ENCODE data around the gene DLGAP5.

DLGAP5 gene

DNA sequence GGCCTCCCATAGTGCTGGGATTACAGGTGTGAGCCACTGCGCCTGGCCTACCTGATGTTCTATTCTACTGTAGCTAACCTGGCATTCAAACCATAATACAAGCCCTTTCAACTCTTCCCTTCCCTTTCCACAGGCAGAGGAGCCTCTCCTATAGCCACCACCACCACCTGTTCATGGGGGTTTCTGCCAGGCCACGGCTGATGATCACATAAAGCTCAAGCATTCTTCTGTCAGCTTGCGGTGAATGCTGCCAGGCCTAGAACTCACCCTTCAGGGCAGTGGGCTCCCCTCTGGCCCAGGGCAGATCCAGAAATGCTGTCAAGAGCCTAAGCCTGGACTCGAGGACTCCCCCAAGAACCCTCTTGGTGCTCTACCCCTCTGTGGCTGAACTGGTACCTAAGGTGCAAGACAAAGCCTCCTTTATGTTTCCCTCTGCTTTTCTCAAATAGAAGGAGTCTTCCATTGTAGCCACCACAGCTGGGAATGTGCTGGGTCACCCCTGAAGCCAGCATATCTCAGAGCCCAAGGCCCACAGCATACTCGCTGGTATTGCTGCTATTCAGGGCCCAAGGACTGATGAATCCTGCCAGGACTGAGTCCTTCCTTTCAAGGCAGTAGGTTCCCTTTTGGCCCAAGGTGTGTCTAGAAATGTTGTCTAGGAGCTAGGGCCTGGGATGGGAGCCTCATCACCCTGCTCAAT is 3.4 kb upstream of the DLGAP5 start:
- no peak for TF ChIP-seq SP1 (IDR thresholded peaks at IDR 0.05)
- TF ChIP-seq LEF1 (IDR thresholded peaks at IDR 0.05; ENCODE audit: borderline replicate concordance): no peak
- no peak for TF ChIP-seq SUZ12 (IDR thresholded peaks at IDR 0.05)
- TF ChIP-seq ZNF384 (IDR thresholded peaks at IDR 0.05): no peak
- no peak for TF ChIP-seq FOXM1 (IDR thresholded peaks at IDR 0.05; ENCODE audit: borderline replicate concordance)
- no peak for TF ChIP-seq FOXK2 (IDR thresholded peaks at IDR 0.05)
- no peak for TF ChIP-seq CTBP1 (IDR thresholded peaks at IDR 0.05; ENCODE audit: borderline replicate concordance)
- TF ChIP-seq FOXA1 (IDR thresholded peaks at IDR 0.05): no peak
- no peak for TF ChIP-seq ELF4 (IDR thresholded peaks at IDR 0.05)
- TF ChIP-seq NFRKB (IDR thresholded peaks at IDR 0.05): no peak
- no peak for TF ChIP-seq L3MBTL2 (conservative IDR thresholded peaks at IDR 0.05)
- TF ChIP-seq, protein P1, sequence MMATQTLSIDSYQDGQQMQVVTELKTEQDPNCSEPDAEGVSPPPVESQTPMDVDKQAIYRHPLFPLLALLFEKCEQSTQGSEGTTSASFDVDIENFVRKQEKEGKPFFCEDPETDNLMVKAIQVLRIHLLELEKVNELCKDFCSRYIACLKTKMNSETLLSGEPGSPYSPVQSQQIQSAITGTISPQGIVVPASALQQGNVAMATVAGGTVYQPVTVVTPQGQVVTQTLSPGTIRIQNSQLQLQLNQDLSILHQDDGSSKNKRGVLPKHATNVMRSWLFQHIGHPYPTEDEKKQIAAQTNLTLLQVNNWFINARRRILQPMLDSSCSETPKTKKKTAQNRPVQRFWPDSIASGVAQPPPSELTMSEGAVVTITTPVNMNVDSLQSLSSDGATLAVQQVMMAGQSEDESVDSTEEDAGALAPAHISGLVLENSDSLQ (IDR thresholded peaks at IDR 0.05): no peak
- no peak for TF ChIP-seq TARDBP (IDR thresholded peaks at IDR 0.05)
- TF ChIP-seq HDGF (IDR thresholded peaks at IDR 0.05; ENCODE audit: borderline replicate concordance): no peak
- TF ChIP-seq ARNT (IDR thresholded peaks at IDR 0.05): no peak
- no peak for TF ChIP-seq BHLHE40 (IDR thresholded peaks at IDR 0.05; ENCODE audit: borderline replicate concordance)
- ChIA-PET CTCF (no interaction called here), POLR2A (no interaction called here)
- DNase-seq (ENCODE audit: extremely low spot score): no peak

DNA sequence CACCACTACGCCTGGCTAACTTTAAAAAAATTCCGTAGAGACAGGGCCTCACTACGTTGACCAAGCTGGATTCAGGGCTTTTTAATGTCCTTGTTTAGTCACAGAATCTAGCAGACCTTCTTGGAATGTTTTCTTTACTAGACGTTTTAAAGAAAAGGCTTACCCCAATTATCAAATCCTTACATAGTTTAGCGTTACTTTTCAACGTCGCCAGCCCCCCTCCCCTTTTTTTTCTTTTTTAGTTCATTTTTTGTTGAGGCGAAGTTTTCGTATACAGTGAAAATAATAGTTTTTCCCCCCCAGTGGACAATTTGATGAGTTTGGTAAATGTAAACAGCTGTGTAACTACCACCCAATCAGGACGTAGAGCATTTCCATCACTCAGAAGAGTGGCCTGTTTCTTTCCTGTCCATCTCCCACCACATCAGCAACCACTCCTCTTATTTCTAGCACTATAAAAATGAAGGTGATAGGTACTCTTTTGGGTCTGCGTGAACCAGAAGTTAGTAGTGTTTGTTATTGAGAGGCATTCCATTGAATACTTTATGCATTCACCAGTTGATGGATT is 753 bp upstream of the DLGAP5 start:
- no peak for DNase-seq (ENCODE audit: extremely low spot score)
- ChIA-PET POLR2A (interaction anchor here (0.9 to 2.1 kb wide), 4 partner anchors 11 to 165 kb away, joined by 3 to 12 read pairs (median 4); partner anchors contain the start of genes MAPK1IP1L, SOCS4 and WDHD1), CTCF (interaction anchor here (0.7 kb wide), 1 partner anchor 21 kb away, joined by 3 read pairs; no protein-coding TSS in a partner anchor)
- TF ChIP-seq ELF4 (IDR thresholded peaks at IDR 0.05) (no peak), ARNT (IDR thresholded peaks at IDR 0.05) (no peak), BHLHE40 (IDR thresholded peaks at IDR 0.05; ENCODE audit: borderline replicate concordance) (no peak), CTBP1 (IDR thresholded peaks at IDR 0.05; ENCODE audit: borderline replicate concordance) (no peak), FOXA1 (IDR thresholded peaks at IDR 0.05) (no peak), HDGF (IDR thresholded peaks at IDR 0.05; ENCODE audit: borderline replicate concordance) (no peak), NFRKB (IDR thresholded peaks at IDR 0.05) (no peak), FOXK2 (IDR thresholded peaks at IDR 0.05) (no peak), TARDBP (IDR thresholded peaks at IDR 0.05) (no peak), FOXM1 (IDR thresholded peaks at IDR 0.05; ENCODE audit: borderline replicate concordance) (no peak)

DNA sequence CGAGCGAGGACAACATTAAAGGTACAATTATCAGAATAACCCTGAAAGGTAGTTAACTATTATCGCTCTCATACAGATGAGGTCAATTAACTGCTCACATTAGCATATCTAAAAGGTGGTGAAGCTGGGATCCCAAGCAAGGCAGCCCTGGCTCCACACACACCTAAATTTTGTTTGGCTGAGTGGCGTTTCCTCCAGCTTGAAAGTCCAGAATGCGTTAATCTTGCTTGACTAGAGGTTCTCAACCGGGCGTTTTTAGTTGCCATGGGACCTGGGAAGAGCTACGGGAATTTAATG is 531 bp downstream of the DLGAP5 start:
- ChIA-PET CTCF (no interaction called here), POLR2A (interaction anchor here (0.6 to 2.1 kb wide), 3 partner anchors 10 to 139 kb away, joined by 3 to 12 read pairs (median 3); partner anchors contain the start of gene MAPK1IP1L)
- DNase-seq (ENCODE audit: extremely low spot score): no peak
- TF ChIP-seq L3MBTL2 (conservative IDR thresholded peaks at IDR 0.05): no peak
- no peak for TF ChIP-seq ZNF384 (IDR thresholded peaks at IDR 0.05)
- TF ChIP-seq TARDBP (IDR thresholded peaks at IDR 0.05): no peak
- no peak for TF ChIP-seq ARNT (IDR thresholded peaks at IDR 0.05)
- TF ChIP-seq CTBP1 (IDR thresholded peaks at IDR 0.05; ENCODE audit: borderline replicate concordance): no peak
- no peak for TF ChIP-seq FOXM1 (IDR thresholded peaks at IDR 0.05; ENCODE audit: borderline replicate concordance)
- no peak for TF ChIP-seq ELF4 (IDR thresholded peaks at IDR 0.05)
- no peak for TF ChIP-seq SUZ12 (IDR thresholded peaks at IDR 0.05)
- no peak for TF ChIP-seq SP1 (IDR thresholded peaks at IDR 0.05)
- TF ChIP-seq FOXK2 (IDR thresholded peaks at IDR 0.05): no peak
- TF ChIP-seq FOXA1 (IDR thresholded peaks at IDR 0.05): no peak
- TF ChIP-seq HDGF (IDR thresholded peaks at IDR 0.05; ENCODE audit: borderline replicate concordance): no peak
- no peak for TF ChIP-seq LEF1 (IDR thresholded peaks at IDR 0.05; ENCODE audit: borderline replicate concordance)
- TF ChIP-seq, protein P1 (IDR thresholded peaks at IDR 0.05): no peak
- no peak for TF ChIP-seq BHLHE40 (IDR thresholded peaks at IDR 0.05; ENCODE audit: borderline replicate concordance)
- no peak for TF ChIP-seq NFRKB (IDR thresholded peaks at IDR 0.05)

DNA sequence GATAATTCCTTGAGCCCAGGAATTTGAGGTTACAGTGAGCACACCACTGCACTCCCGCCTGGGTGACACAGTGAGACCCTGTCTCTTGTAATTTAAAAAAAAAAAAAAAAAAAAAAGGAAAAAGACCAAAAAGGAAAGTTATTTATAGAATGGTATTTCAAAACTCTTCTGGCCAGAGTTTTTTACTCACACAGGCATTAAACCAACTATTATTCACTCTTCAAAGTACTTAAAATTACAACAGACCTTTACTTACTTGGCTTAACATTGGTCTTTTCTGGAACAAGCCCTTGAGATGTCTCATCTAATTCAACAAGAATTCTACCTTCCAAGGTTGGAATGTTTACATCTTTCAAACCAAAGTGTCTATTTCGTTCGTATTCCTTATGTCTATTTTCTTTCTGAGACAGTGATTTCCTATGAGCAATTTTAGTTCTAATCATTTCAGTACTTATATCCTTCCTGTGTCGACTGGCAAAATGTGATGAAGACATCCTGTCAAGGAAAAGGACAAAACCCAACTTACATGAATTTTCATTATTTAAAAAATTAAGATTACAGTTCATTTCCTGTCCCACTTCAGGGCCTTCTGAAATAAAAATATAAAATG is 2.6 kb downstream of the DLGAP5 start:
- DNase-seq (ENCODE audit: extremely low spot score): no peak
- ChIA-PET POLR2A (no interaction called here), CTCF (no interaction called here)
- no peak for TF ChIP-seq LEF1 (IDR thresholded peaks at IDR 0.05; ENCODE audit: borderline replicate concordance)
- TF ChIP-seq SP1 (IDR thresholded peaks at IDR 0.05): no peak
- TF ChIP-seq TARDBP (IDR thresholded peaks at IDR 0.05): no peak
- TF ChIP-seq CTBP1 (IDR thresholded peaks at IDR 0.05; ENCODE audit: borderline replicate concordance): no peak
- TF ChIP-seq ARNT (IDR thresholded peaks at IDR 0.05): no peak
- TF ChIP-seq, protein P1 (IDR thresholded peaks at IDR 0.05): no peak
- no peak for TF ChIP-seq BHLHE40 (IDR thresholded peaks at IDR 0.05; ENCODE audit: borderline replicate concordance)
- TF ChIP-seq ELF4 (IDR thresholded peaks at IDR 0.05): no peak
- TF ChIP-seq L3MBTL2 (conservative IDR thresholded peaks at IDR 0.05): no peak
- no peak for TF ChIP-seq FOXK2 (IDR thresholded peaks at IDR 0.05)
- no peak for TF ChIP-seq FOXA1 (IDR thresholded peaks at IDR 0.05)
- TF ChIP-seq ZNF384 (IDR thresholded peaks at IDR 0.05): no peak

DNA sequence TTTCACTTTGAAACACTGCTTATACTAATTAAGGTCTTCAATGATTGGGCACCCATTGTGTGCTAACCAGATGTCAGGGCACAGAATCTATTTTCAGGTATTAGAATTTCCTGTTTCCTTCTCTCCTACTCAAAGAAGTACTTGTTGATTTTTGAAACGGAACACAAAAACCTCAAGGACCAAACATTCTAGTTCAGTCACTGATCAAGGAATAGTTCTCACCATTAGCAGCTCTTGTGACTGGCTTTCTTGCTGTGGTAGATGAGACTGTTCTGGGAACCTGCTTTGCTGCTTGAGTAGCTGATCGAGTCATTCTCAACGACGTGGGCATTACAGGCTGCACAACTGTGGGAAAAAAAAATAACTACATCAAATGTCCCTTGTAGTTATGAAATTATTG is 11.0 kb downstream of the DLGAP5 start:
- no peak for DNase-seq (ENCODE audit: extremely low spot score)
- ChIA-PET POLR2A (no interaction called here), CTCF (no interaction called here)
- TF ChIP-seq FOXA1 (IDR thresholded peaks at IDR 0.05): no peak
- no peak for TF ChIP-seq CTBP1 (IDR thresholded peaks at IDR 0.05; ENCODE audit: borderline replicate concordance)
- no peak for TF ChIP-seq SUZ12 (IDR thresholded peaks at IDR 0.05)
- TF ChIP-seq LEF1 (IDR thresholded peaks at IDR 0.05; ENCODE audit: borderline replicate concordance): no peak
- TF ChIP-seq NFRKB (IDR thresholded peaks at IDR 0.05): no peak
- no peak for TF ChIP-seq HDGF (IDR thresholded peaks at IDR 0.05; ENCODE audit: borderline replicate concordance)
- no peak for TF ChIP-seq L3MBTL2 (conservative IDR thresholded peaks at IDR 0.05)
- no peak for TF ChIP-seq ELF4 (IDR thresholded peaks at IDR 0.05)
- TF ChIP-seq ZNF384 (IDR thresholded peaks at IDR 0.05): no peak
- no peak for TF ChIP-seq TARDBP (IDR thresholded peaks at IDR 0.05)
- TF ChIP-seq SP1 (IDR thresholded peaks at IDR 0.05): no peak
- no peak for TF ChIP-seq FOXK2 (IDR thresholded peaks at IDR 0.05)
- TF ChIP-seq ARNT (IDR thresholded peaks at IDR 0.05): no peak
- no peak for TF ChIP-seq BHLHE40 (IDR thresholded peaks at IDR 0.05; ENCODE audit: borderline replicate concordance)
- TF ChIP-seq, protein P1 (IDR thresholded peaks at IDR 0.05): no peak
- TF ChIP-seq FOXM1 (IDR thresholded peaks at IDR 0.05; ENCODE audit: borderline replicate concordance): no peak
